Measurements from ENCODE around the gene TAC4. TPM values are rescaled to one million over a fixed set of nuclear protein-coding genes. Genes with fewer than 3 reads are reported as not detected.

The TAC4 gene
- total and polyA plus RNA-seq, 9 of the 15 experiments (the other 6 are each of a cell fraction or from before 2014, with no cell fraction given), result 0.17 TPM; not detected in 8

GRCh38 chr17:49891271-49891670 is 43.4 kb upstream of the TAC4 start:
- FAIRE-seq (no peak), ATAC-seq (no peak), DNase-seq (ENCODE audit: extremely low read depth in 1 of 4, low spot score in 3 of 4) (no peak)
- H2AFZ ChIP-seq (ENCODE audit: low read depth, low read length), result no peak overlapping the region
- H3K36me3 ChIP-seq (ENCODE audit: control insufficient read depth, insufficient read depth, low read length), result no peaks in the 10 kb centered on the region
- WGBS (ENCODE audit: insufficient coverage, low coverage, missing lambda C conversion rate), result 0% methylated on average over 4 of the region's 5 CpGs
- no peak overlapping the region for H3K4me2 ChIP-seq (ENCODE audit: insufficient read depth, low read length)
- H3K79me2 ChIP-seq (ENCODE audit: control insufficient read depth, insufficient read depth, low read length), result no peaks in the 10 kb centered on the region
- intact Hi-C loops (cut with micrococcal nuclease) (no loop called here), in situ Hi-C loops (cut with MboI) (no loop called here)
- no peak overlapping the region for H3K27ac ChIP-seq (ENCODE audit: extremely low read depth, low read depth, low read length)
- CTCF ChIA-PET (ENCODE audit: low intra/inter-chr PET ratio), result no interaction called here
- H3K9me1 ChIP-seq (ENCODE audit: control insufficient read depth, insufficient read depth, low read length), result no peaks in the 10 kb centered on the region
- BruUV-seq (replicated peaks), result no TSS peak
- H3K9me3 ChIP-seq (replicated peaks; ENCODE audit: control insufficient read depth, insufficient read depth, low read depth, low read length), result no peaks in the 10 kb centered on the region
- H3K27me3 ChIP-seq (ENCODE audit: control insufficient read depth in 2 of 2, insufficient read depth in 2 of 2, low read length in 2 of 2), result peaks cover 21 to 51% of the 10 kb centered on the region in 2 experiments
- TF ChIP-seq EGR1 (conservative IDR thresholded peaks at IDR 0.05), result no peak
- no peak for TF ChIP-seq ZNF165 (CRISPR knock-in tag; IDR thresholded peaks at IDR 0.05; ENCODE audit: borderline replicate concordance)
- no peak for TF ChIP-seq HEY1 (CRISPR knock-in tag; IDR thresholded peaks at IDR 0.05; ENCODE audit: borderline replicate concordance)
- no peak for TF ChIP-seq POLR2G (IDR thresholded peaks at IDR 0.05; ENCODE audit: low read depth, low read length)
- no peak for TF ChIP-seq ZNF644 (tag; IDR thresholded peaks at IDR 0.05; ENCODE audit: low read depth)
- TF ChIP-seq CREB5 (CRISPR knock-in tag; IDR thresholded peaks at IDR 0.05), result no peak
- peaks cover 0 to 11% of the 10 kb centered on the region in 2 experiments; a peak in 2 of 5 replicates for H3K4me1 ChIP-seq (replicated peaks in 1 of 2; ENCODE audit: control insufficient read depth in 2 of 2, insufficient read depth in 2 of 2, low read length in 2 of 2)
- H3K9ac ChIP-seq (ENCODE audit: insufficient read depth in 1 of 2, low read depth in 2 of 2, low read length in 2 of 2), result no peak overlapping the region
- no peaks in the 10 kb centered on the region for H4K20me1 ChIP-seq (replicated peaks; ENCODE audit: control insufficient read depth, insufficient read depth, low read length)
- H3K4me3 ChIP-seq, result no peak overlapping the region
- POLR2A ChIA-PET, result interaction anchor here (0.5 kb wide), 1 partner anchor 61 kb away, joined by 3 read pairs; no protein-coding TSS in a partner anchor

All from K562 (cell line).